GM18502 (cell line): ENCODE results near the gene SGCG.
"Not testable (repeated sequence)": the region's sequence is repeated elsewhere in the genome, so short reads cannot be mapped to it uniquely, and the experiment has no call there.

ENCODE experiments used
- ATAC-seq: cut with Tn5 transposase; IDR thresholded peaks from one replicate; pipeline ENCODE4 v1.9.1; 2021; ENCODE audit warnings: mild to moderate bottlenecking; ENCODE audit not compliant: unreplicated experiment, poor library complexity

The SGCG gene

DNA sequence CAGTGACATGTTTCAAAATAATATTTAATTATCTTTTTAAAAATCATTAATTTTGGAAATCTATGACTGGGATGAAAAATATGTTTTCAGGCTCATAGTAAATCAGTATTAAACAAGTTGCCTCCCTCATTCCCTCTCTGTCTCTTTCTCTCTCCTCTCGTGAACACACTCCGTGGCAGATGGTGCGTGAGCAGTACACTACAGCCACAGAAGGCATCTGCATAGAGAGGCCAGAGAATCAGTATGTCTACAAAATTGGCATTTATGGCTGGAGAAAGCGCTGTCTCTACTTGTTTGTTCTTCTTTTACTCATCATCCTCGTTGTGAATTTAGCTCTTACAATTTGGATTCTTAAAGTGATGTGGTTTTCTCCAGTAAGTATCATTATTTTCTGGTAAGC lies 22.7 kb downstream of the SGCG start:
- no peak for ATAC-seq

DNA sequence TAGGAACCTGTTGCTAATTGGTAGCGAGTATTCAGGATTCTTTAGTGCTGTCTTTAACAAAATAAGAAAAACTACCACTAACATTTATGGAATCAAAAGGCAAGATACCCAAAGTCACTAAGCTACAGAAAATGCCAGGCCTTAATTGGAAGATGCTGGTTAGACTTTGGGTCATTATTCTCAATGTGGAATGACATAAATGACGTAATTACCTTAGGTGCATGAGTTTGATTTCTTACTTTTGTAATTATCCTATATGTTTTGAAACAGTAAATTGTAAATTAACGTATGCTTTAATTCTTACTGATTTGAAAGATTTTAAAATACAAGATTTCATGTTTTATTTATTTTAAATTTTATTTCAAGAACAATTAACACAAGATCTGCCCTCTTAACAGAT lies 25.0 kb downstream of the SGCG start:
- no peak for ATAC-seq

DNA sequence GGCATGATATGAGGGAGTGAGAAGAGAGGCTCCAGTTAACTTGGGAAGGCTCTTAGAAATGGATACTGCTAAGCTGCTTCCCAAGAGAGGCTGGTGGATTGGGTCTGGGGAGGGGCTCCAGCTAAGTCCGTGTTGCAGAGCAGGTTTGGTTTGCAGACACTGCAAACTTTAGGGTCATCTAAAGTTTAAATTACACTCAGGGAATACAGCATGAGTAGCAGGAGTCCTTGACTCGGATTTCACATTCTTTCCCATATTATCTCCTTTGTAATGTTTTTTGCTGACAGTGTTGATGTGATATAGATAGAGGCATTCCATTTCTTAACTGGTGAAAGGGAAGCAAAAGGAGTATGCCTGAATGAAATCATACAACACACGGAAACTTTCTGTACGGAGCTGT lies 31.9 kb downstream of the SGCG start:
- no peak for ATAC-seq

DNA sequence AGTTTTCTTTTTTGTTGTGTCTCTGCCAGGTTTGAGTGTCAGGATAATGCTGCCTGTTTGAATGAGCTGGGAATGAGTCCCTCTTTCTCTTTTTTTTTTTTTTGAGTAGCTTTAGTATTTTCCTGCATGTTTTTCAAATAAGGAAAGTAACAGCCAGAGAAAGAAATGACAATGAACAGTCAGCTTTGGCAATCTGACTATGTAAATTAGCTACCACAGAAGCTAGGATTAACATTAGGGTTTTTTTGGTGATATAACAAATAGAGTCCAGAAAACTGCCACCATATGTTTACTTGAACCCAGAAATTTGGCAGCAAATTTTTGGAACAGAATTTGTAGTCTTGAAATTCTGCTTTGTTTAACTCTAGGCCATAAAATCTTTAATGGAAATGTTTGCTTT lies 50.5 kb downstream of the SGCG start:
- ATAC-seq = no peak

DNA sequence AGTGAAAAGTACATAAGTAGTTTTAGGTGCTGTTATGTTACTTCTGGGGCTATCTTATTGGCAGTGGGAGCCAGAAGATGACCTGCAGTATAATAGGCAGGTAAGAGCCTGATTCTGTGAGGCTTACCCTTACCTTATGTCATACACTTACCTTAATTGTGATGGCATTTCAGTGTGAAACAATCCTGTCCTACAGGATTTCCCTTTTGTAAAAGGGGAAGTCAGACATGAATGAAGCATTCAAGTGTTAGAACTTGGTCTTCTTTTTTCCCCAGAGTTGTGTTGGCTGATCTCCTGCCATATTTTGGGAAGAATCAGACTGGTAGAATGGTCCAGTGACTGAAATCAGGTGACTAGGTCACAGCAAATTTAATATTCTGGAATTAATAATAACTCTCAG lies 55.2 kb downstream of the SGCG start:
- no peak for ATAC-seq

DNA sequence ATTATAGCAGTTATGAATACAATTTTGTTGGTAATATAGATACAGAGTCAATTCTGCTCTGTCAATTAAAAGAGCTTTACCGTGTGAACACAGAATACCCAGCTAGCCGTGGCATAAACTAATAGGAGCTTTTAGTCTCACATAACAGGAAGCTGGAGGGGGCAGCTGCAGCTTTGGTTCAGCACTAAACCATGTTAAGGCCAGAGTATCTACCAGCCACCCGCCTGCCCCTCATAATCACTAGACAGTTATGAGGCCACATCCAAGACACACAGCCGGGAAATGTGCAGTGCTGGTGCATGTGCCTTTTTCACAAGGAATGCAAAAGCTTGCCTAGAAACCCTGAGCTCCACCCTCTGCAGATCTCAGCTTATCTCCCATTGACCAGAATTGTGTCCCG lies 62.3 kb downstream of the SGCG start:
- no peak for ATAC-seq

DNA sequence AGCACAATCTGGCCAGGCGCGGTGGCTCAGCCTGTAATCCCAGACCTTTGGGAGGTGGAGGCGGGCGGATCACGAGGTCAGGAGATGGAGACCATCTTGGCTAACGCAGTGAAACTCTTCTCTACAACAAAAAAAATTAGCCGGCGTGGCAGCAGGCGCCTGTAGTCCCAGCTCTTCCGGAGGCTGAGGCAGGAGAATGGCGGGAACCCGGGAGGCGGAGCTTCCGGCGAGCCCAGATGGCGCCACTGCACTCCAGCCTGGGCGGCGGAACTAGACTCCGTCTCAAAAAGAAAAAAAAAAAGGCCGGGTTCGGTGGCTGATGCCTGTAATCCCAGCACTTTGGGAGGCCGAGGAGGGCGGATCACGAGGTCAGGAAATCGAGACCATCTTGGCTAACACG lies 67.6 kb downstream of the SGCG start:
- ATAC-seq = not testable (repeated sequence)

DNA sequence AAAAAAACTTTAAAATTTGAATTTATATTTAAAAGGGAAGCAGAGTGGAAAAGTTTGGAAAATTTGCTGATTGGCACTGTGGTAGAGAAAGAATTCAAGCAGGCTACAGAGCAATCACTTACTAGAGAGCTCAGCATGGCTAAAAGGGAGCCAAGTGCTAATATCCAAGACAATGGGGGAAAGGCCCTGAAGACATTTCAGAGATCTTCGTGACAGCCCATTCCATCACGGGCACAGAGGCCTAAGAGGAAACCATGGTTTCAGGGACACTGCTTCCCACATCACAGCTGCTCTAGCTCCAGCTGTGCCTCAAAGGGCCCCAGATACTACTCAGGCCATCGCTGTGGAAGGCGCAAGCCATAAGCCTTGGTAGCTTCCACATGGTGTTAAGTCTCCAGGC lies 73.7 kb downstream of the SGCG start:
- no peak for ATAC-seq

DNA sequence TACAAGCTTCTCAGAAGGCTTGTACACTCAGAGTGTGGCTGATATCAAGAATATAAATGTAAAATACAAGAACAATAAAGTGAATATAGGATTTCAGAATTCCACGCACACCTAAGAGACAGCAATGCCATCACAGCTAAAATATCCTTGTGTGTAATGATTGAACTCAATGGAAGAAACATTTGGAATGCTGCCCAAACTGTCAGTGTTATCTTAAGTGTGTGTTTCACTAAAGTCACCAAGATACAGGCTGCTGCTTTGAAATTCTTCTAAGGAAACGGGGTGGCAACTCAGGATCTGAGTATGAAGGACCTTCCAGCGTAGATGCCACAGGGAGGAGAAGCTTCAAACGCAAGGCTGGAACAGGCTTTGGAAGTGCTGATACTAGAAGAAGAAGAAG lies 86.8 kb downstream of the SGCG start:
- ATAC-seq = no peak

DNA sequence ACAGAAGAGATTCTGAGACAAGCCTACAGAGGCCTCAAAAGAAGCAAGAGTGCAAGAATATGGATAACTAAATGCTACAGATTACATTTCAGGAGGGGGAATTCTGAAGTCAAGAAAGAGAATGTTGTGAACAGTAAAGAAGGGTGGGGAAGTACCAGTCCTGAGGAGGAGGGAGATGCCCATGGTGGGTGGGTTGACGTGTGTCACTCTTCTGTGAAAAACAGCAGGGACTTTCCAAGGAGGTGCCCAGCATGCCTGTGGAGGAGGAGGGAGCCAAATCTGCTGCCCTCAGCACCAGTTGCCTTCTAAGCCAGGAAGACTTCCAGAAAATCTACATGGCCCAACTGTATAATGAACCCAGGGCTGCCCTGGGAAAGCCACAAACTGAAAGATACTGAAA lies 87.7 kb downstream of the SGCG start:
- peak; percentile 95 for ATAC-seq

DNA sequence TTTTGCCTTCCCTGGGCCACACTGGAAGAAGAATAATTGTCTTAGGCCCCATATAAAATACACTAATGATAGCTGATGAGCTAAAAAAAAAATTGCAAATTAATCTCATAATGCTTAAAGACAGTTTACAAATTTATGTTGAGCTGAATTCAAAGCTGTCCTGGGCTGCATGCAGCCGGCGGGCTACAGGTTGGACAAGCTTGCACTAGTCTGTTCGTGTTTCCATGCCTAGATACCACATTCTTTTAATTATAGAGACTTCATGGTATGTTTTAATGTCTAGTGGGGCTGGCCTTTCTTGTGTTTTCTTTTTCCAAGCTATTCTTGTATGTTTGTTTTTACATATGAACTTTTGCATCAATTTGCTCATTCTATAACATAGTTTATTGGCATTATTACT lies 90.6 kb downstream of the SGCG start:
- ATAC-seq = no peak

DNA sequence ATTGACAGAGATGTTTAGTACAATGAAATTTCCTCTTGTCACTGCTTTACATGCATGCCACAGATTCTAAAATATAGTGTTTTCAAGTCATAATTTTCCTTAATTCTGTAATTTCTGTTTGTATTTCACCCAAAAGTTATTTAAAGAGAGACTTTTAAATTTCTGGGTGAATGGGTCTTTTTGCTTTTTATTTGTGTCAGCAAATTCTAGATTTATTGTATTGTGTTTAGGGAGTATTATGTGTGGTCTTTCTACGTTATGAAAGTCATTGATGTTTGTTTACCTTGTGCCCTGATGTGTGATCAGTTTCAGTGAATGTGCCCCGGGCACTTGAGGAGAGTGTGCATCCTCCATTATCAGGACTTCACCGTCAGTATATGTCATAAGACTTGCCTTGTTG lies 92.7 kb downstream of the SGCG start:
- no peak for ATAC-seq

DNA sequence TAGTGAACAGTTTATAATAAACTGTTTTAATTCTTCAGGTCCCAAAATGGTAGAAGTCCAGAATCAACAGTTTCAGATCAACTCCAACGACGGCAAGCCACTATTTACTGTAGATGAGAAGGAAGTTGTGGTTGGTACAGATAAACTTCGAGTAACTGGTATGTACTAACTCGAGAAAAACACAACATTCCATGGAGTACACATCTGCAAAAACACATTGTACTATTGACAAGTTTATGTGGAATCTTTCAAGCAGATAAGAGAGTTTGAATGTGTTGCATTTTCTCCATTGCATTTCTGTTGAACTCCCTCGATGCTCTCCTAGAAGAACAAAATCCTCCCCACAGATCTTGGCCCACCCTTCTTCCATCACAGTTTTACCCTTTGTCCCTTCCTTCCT lies 98.5 kb downstream of the SGCG start:
- no peak for ATAC-seq

DNA sequence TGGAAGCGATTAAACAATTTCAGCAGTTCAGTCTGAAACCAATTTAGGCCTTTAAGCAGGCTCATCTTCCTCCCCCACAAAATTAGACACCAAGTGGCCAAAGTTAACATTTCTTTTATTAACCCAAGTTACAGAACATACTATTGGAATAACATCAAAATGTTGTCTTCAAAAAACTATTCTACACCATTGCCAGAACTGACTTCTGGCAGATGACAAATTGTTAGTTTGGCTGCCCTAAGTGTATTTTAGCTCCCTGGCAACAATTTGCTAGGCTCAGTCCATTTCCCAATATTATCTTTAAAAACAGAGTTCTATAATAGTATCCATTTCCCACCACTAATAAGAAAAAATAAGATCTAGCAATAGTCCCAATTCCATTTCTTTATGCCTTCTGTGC lies 107.8 kb downstream of the SGCG start:
- no peak for ATAC-seq

DNA sequence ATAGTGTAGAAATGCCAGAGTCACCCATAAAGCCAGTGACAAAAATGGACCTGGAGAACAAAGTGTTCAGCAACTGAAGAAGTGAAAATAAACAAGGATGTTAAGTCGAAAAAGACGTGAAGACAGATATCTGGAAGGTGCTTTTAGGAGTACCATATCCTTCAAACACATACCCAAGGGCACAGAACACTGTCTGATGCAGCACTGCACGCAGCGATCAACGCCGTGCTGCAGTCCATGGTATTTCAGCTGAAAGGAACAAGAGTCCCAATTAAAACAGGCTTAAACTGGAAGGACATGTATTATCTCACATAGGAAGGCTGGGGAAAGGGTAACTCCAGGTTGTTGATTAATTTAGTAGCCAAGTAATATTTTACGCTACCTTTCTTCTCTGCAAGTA lies 108.2 kb downstream of the SGCG start:
- ATAC-seq = no peak

DNA sequence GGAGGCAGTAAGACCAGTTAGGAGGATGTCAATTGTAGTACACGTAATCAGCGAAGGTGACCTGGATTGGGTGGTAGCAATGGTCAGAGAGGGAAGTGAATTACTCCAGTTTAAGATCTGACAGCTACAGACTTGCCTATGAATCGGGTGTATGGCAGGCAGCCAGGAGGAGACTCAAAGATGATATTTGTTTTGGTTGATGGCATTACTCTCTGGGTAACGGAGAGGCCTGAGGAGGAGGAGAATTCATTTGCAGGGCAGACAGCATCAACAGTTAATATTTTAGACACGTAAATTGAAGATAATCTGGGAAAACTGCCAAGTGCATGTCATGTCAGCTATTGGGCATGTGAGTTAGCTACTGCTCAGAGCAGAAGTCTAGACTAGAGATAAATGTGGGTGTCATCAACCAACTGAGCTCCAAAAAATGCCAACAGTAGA lies 109.2 kb downstream of the SGCG start:
- ATAC-seq = no peak

DNA sequence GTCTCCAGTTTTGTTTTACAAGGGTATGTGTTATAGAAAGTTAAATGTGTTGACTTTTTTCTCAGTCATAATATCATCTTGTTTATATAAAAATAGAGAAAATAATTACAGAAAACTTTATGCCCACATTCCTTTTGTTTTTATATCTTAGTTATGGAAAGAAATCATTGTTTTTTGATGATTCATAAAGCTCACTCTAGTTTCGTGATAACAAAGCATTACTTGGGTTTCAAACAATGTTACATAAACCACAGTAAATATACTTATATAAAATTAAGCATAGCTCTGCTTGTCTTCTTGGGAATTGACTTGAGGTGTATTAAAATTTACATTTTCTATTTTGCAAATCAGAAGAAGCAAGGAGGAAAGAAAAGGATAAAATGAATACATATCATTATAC lies 111.8 kb downstream of the SGCG start:
- no peak for ATAC-seq

DNA sequence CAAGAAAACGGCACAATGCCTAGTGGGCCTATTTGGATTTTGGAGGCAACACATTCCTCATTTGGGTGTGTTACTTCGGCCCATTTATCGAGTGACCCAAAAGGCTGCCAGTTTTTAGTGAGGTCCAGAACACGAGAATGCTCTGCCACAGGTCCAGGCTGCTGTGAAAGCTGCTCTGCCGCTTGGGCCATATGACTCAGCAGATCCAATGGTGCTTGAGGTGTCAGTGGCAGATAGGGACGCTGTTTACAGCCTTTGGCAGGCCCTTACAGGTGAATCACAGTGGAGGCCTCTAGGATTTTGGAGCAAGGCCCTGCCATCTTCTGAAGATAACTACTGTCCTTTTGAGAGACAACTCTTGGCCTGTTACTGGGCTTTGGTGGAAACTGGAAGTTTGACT lies 134.1 kb downstream of the SGCG start:
- not testable (repeated sequence) for ATAC-seq

DNA sequence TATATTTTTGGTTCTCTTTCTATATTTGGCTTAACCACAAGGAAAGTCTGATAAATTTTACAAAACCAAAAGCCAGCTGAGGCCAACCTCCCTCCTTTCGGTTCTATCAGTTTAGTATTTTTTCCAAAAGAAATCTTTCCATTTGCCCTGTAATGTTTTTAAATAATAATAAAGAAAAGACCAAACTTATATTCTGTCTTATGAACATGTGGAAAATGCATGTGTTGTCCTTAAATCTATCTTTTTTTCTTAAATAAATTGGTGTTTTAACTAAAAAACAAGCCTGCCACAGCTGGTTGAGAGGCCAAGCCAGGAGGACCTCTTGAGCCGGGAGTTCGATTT lies 139.1 kb downstream of the SGCG start:
- no peak for ATAC-seq

DNA sequence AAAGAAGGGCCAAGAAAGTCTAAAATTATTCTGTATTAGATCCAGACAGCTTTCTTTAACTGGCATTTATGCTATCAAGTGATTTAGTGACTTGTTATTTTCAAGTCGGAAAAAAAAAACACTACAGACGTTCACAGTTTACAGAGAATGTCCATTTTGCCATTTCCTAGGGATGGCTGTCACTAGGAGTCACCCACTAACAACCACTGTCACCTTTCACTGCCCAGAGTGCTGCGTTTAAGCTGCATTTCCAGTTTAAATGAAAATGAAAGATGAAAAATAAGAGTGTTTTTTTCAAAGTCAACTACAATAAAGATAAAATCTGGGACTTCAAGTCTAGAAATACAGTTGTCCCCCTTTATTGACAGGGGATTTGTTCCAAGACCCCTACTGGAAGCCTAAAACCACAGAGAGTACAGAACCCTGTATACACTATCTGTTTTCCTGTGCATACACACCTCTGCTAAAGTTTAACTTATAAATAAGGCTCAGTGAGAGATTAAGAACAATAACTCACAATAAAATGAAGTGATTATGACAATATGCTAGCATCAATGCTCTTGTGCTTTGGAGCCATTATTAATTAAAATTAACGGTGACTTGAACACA lies 140.3 kb downstream of the SGCG start:
- peak; percentile 19 for ATAC-seq

DNA sequence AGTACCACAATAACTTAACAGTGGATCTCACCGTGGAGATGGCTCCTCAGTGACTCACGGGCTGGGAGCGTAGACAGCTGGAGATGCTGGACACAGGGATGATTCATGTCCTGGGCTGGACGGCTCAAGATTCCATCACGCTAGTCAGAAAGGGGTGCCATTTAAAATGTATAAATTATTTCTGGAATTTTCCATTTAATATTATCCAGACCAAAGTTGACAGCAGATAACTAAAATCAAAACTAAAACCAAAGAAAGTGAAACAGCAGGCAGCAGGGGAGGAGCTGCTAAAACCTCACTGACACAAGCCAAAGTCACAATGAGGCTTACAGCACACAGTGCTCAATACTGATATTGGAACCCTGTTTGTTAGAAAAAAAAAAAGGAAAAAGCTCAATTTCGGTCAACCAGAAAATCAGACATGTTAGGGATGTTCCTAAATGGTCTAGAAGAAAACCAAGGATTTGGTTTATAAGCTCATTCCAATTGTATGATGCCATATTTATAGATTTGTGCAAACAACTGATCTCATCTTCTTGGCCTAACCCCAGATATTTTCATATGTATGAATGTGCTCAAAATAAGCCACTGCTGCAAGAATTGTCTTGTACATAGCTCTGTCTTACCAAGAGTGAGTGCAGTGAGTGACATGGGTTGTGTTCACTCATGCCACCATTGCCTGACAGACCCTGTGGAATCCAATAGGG lies 140.9 kb downstream of the SGCG start:
- ATAC-seq = peak; percentile 80
